DOHH2 (cell line): ENCODE data around the gene GPR27.

ENCODE experiments used
- H3F3A ChIP-seq: fragments of 200-600 bp; sonication (generic), shearing (Covaris generic); 2 replicates; pipeline ENCODE4 v1.6.0; 2016; ENCODE audit warnings: antibody characterized with exemption, mild to moderate bottlenecking; ENCODE audit not compliant: control insufficient read depth, insufficient read depth
- H3K27ac ChIP-seq: fragments of 200-600 bp; sonication (generic); 2 replicates; pipeline ENCODE4 v1.5.1; 2014; ENCODE audit warnings: low read depth, mild to moderate bottlenecking, low read length, moderate library complexity
- H3K27me3 ChIP-seq: fragments of 200-600 bp; sonication (generic); 2 replicates; pipeline ENCODE4 v1.6.1; 2014; ENCODE audit warnings: mild to moderate bottlenecking, low read length, mixed read lengths; ENCODE audit not compliant: control insufficient read depth
- H3K36me3 ChIP-seq: fragments of 200-600 bp; sonication (generic); 2 replicates; pipeline ENCODE4 v1.6.1; 2014; ENCODE audit warnings: mild to moderate bottlenecking, low read length, moderate library complexity, mixed read lengths; ENCODE audit not compliant: control insufficient read depth
- H3K4me1 ChIP-seq: fragments of 200-600 bp; sonication (generic); 2 replicates; pipeline ENCODE4 v1.6.1; 2014; ENCODE audit warnings: mild to moderate bottlenecking, low read length, mixed read lengths; ENCODE audit not compliant: control insufficient read depth
- H3K4me2 ChIP-seq: fragments of 200-600 bp; sonication (generic); 2 replicates; pipeline ENCODE4 v1.6.0; 2014; ENCODE audit warnings: mild to moderate bottlenecking, low read length, moderate library complexity
- H3K4me3 ChIP-seq: fragments of 200-600 bp; sonication (generic); 2 replicates; pipeline ENCODE4 v1.5.1; 2014; ENCODE audit warnings: mild to moderate bottlenecking, low read length, mixed read lengths
- H3K79me2 ChIP-seq: fragments of 200-600 bp; sonication (generic); 2 replicates; pipeline ENCODE4 v1.6.1; 2014; ENCODE audit warnings: mild to moderate bottlenecking, low read length, mixed read lengths; ENCODE audit not compliant: control insufficient read depth
- H3K9me2 ChIP-seq: fragments of 200-600 bp; sonication (generic); replicated peaks from 2 replicates; pipeline ENCODE4 v1.6.1; 2014; ENCODE audit warnings: mild to moderate bottlenecking, low read length, mixed read lengths; ENCODE audit not compliant: control insufficient read depth
- H3K9me3 ChIP-seq: fragments of 200-600 bp; sonication (generic); 2 replicates; pipeline ENCODE4 v1.6.1; 2014; ENCODE audit warnings: antibody characterized with exemption, low read length, mixed read lengths; ENCODE audit not compliant: control insufficient read depth, insufficient read depth
- H4K20me1 ChIP-seq: fragments of 200-600 bp; sonication (generic); 2 replicates; pipeline ENCODE4 v1.6.0; 2014; ENCODE audit warnings: low read depth, mild to moderate bottlenecking, antibody characterized with exemption, low read length, moderate library complexity; ENCODE audit not compliant: control insufficient read depth, insufficient read depth
- CTCF ChIP-seq: fragments of 200-600 bp; sonication (generic); IDR thresholded peaks from one replicate; pipeline ENCODE4 v1.5.1; 2014; ENCODE audit warnings: antibody characterized with exemption, mild to moderate bottlenecking, low read depth, low read length; ENCODE audit not compliant: poor library complexity, severe bottlenecking
- EZH2phosphoT487 ChIP-seq: fragments of 200-600 bp; sonication (generic); IDR thresholded peaks from 2 replicates; pipeline ENCODE4 v1.6.1; 2017; ENCODE audit warnings: borderline replicate concordance, mild to moderate bottlenecking, antibody characterized with exemption, low read length, moderate library complexity, mixed read lengths

GPR27 gene

DNA sequence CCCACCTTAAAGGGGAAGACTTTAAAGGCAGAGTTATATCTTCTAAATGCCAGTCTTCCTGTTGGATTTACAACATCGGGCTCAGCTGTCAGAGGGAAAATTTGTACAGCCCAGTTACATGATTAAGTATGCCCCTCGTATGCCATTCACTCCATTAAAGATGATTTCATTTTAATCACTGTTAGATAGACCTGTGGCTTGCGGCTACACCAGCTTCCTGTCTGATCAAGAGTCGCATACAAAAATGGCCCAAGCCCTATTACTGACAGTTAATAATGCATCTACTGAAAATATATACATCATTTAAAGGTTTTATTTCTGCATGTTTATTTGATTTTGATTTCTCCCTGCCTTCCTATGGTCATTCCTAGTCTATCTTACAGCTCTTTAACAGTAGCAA is 35.6 kb upstream of the GPR27 start:
- no peak for TF ChIP-seq CTCF
- Histone ChIP-seq H3F3A (no peaks in the 10 kb centered on the region), H3K79me2 (no peaks in the 10 kb centered on the region), H3K9me3 (no peaks in the 10 kb centered on the region), H3K27me3 (peaks cover 36% of the 10 kb centered on the region), H3K9me2 (no peaks in the 10 kb centered on the region), H4K20me1 (no peaks in the 10 kb centered on the region), H3K4me2 (no peak overlapping the region), H3K4me3 (no peak overlapping the region), H3K36me3 (no peaks in the 10 kb centered on the region), H3K4me1 (no peaks in the 10 kb centered on the region), H3K27ac (no peak overlapping the region)

DNA sequence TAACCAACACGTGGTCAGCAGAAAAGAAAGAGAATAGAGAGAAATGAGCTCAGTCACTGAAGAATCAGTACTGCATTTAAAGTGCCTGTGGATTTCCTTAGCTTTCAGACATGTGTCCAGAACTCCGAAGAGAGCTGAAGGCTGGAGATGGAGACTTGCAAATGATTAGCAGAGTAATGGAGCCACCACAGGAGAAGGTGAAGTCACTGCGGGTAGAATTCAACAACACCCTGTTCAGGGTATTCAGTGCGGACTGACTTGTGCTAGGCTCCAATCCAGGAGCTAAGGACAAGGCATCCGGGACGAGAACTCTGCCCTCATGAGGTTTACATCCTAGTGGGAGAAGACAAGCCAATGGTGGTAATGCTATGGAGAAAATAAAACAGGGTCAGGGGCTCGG is 32.7 kb upstream of the GPR27 start:
- H3K36me3 ChIP-seq = no peaks in the 10 kb centered on the region
- H3K4me3 ChIP-seq = no peak overlapping the region
- no peak overlapping the region for H3K27ac ChIP-seq
- H3F3A ChIP-seq = no peaks in the 10 kb centered on the region
- H3K79me2 ChIP-seq = no peaks in the 10 kb centered on the region
- TF ChIP-seq CTCF (no peak), EZH2phosphoT487 (no peak)
- no peak overlapping the region for H3K4me2 ChIP-seq
- H3K4me1 ChIP-seq = peaks cover 8% of the 10 kb centered on the region; the same call in 1 of the 2 replicates
- no peaks in the 10 kb centered on the region; the same call in 1 of the 2 replicates for H4K20me1 ChIP-seq
- H3K27me3 ChIP-seq = peaks cover 61% of the 10 kb centered on the region
- no peaks in the 10 kb centered on the region for H3K9me3 ChIP-seq
- H3K9me2 ChIP-seq = no peaks in the 10 kb centered on the region

GRCh38 chr3:71721651-71722157 is 32.0 kb upstream of the GPR27 start:
- Histone ChIP-seq H3K36me3 (no peaks in the 10 kb centered on the region), H3K79me2 (no peaks in the 10 kb centered on the region), H4K20me1 (no peaks in the 10 kb centered on the region; the same call in 1 of the 2 replicates), H3K4me1 (peaks cover 8% of the 10 kb centered on the region; the same call in 1 of the 2 replicates), H3K9me3 (no peaks in the 10 kb centered on the region), H3K4me2 (no peak overlapping the region), H3K27ac (no peak overlapping the region), H3F3A (no peaks in the 10 kb centered on the region), H3K27me3 (peaks cover 66% of the 10 kb centered on the region), H3K4me3 (no peak overlapping the region), H3K9me2 (no peaks in the 10 kb centered on the region)
- TF ChIP-seq CTCF (no peak), EZH2phosphoT487 (no peak)
